Forelimb muscle (tissue), 1 donor: Measurements from ENCODE around the gene POU2F1. TPM values are rescaled to one million over a fixed set of nuclear protein-coding genes. Genes with fewer than 3 reads are reported as not detected.
"Not testable (repeated sequence)": the region's sequence is repeated elsewhere in the genome, so short reads cannot be mapped to it uniquely, and the experiment has no call there.

Experiments
- DNase-seq: peaks from one replicate; pipeline ENCODE4 v3.0.0-alpha.2; 2013; ENCODE audit warnings: low read depth
- polyA plus RNA-seq: library from polyadenylated mRNA; unstranded; fragments of 120-200 nt; gene quantifications from one replicate; pipeline ENCODE4 v1.2.1, GENCODE V29; 2013; ENCODE audit not compliant: insufficient read length

The POU2F1 gene
- polyA plus RNA-seq, 1 donor: 5.5 TPM

DNA sequence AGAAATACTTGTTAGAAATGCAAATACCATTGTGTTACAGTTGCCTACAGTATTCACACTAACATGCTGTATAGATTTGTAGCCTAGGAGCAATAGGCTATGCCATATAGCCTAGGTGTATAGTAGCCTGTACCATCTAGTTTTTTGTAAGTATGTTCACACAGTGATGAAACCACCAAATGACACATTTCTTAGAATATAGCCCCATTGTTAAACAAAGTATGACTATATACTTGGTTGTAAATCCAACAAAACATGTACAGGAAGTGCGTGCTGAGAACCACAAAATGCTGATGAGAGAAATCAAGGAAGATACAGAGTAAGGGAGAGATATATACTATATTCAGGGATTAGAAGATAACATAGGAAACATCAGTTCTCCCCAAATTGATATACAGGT lies 92.2 kb downstream of the POU2F1 start:
- no peak for DNase-seq

DNA sequence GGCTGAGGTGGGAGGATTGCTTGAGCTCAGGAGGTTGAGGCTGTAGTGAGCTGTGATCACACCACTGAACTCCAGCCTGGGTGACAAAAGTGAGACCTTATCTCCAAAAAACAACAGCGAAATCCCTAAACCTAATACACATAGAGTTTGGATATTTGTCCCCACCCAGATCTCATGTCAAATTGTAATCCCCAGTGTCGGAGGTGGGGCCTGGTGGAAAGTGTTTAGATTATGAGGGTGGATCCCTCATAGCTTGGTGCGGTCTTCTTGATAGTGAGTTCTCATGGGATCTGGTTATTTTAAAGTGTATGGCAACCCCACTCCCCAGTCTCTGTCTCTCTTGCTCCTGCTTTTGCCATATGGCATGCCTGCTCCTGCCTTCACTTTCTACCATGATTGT lies 94.0 kb downstream of the POU2F1 start:
- DNase-seq: no peak

DNA sequence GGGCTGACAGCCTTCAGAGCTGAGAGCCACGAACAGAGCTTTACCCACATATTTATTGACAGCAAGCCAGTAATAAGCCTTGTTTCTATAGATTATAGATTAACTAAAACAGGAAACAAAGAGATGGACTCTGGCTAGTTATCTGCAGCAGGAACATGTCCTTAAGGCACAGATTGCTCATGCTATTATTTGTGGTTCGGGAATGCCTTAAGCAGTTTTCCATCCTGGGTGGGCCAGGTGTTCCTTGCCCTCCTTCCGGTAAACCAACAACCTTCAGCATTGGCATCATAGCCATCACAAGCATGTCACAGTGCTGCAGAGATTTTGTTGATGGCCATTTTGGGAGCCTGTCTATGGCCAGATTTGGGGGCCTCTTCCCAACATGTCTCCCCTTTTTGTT lies 96.8 kb downstream of the POU2F1 start:
- no peak for DNase-seq

DNA sequence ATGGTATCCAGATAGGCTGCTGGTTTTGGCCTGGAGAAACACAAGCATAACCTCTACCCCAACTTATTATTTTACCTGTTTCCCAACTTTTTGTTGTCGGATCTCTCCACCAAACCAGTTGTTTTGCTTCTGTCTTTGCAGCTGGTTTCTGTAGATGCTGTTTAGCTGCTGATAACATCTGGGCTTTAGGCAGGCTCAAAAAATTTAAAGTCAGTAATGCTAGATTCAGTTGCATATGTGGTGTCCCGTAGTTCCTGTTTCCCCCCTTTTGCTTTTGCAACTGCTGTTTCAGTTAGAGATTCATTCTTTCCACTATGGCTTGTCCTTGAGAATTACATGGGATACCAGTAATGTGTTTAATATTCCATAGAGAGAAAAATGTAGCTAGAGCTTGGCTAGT lies 98.5 kb downstream of the POU2F1 start:
- DNase-seq: not testable (repeated sequence)

DNA sequence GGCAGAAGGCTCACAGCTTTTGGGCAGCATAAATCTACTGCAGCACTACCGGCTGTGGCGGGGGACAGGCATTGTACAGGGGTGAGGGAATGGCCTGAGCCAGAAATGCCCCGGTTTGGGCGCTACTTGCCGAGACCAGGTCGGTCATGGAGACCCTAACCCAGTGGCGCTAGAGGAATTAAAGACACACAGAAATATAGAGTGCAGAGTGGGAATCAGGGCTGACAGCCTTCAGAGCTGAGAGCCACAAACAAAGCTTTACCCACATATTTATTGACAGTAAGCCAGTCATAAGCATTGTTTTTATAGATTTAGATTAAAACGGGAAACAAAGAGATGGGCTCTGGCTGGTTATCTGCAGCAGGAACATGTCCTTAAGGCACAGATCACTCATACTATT lies 101.8 kb downstream of the POU2F1 start:
- DNase-seq: no peak

DNA sequence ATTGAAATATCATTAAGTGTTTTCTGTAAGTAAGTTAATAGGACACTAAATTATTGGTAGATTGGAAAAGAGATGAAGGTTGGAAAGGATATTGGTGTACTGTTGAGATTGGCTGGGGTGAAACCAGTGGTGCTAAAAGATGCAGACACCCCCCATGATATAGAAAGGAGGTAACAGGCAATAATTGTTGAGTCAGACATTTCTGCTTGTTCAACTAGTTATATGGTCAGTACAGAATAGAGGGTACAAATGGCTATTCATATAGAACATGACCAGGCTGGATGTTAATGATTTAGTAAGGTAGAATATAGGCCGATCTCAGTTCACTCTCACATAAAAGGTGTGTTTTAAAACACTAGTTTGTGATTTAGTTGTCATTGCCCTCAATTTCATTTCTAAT lies 104.5 kb downstream of the POU2F1 start:
- DNase-seq: no peak

DNA sequence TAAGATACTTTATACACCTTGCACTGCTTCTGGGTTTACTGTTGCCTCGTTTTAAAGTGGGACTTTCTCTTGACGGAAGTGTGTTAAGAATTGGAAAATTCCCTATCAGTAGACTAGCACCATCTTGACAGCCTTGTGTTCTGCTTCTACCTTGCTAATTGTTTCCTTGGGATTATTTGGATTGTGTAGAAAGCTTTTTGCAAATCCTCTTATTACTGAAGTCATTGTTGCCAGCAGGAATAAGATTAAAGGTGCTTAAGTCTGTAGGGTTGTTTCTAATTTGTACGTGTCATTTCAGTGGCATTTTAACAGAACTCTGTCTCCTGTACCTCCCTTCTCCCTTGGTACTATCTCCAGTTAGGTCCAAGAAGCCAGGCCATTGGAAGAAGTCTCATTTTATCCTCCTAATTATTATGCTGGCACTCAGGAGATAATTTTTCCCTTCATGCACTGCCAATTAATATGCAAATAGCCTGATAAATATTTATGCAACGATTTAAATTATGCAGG lies 107.7 kb downstream of the POU2F1 start:
- DNase-seq: no peak

DNA sequence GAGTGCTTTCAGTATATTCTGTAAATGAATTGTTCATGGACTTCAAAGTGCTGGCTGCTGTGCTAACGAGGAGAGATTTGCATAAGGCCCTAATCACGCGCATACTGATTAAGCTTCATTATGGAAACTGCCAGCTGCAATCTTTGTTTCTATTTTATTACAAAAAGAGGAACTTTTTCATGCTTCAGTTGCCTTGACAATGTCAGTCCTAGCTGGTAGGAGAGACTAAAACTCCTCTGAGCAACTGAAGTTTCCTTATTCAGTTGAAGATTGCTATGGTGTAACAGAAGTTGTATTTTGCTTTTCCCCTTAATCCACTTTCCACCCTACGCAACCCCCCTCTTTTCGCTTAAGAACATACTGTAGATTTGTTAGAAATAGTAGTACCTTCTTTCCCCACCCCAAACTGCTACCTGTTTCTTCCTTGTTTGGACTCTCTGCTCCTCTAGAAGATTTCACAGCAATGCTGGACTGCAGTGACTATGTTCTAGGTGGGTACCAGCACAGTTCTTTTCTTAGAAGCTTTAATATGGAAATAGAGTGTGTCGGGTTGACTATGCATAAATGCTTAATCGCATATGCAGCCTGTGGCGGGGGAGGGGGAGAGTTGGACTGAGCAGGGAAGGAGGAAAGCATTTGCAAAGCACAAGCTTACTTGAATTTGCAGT lies 108.3 kb downstream of the POU2F1 start:
- no peak for DNase-seq

DNA sequence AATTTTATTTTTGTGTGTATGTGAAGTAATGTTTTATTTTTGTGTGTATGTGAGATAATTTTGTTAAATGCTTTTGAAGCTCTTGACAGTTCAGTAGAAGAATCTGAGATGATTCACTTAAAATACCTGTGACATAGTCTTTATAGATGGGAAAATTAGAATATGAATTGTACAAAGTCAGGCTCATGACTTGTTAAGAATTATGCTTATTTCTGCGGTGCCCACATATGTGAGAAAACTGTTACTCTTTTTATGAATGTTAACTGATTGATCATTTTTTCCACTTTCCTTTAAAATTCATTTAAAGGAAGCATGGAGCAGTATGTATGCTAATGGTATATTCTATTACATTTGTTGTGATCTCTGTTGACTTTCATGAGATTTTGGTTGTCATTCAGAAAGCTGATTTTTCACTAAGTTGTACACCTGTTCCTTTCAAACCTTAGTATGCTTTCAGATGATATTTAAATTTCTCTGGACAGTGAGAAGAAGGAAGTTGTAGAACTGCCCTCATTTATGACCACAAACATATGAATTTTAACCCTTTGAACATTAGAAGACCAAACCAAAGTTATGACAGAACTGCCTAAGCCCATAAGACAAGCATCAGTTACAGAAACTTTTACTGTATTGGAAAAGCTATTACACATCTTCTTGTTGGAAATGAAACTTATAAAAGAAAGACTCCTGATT lies 110.1 kb downstream of the POU2F1 start:
- no peak for DNase-seq

DNA sequence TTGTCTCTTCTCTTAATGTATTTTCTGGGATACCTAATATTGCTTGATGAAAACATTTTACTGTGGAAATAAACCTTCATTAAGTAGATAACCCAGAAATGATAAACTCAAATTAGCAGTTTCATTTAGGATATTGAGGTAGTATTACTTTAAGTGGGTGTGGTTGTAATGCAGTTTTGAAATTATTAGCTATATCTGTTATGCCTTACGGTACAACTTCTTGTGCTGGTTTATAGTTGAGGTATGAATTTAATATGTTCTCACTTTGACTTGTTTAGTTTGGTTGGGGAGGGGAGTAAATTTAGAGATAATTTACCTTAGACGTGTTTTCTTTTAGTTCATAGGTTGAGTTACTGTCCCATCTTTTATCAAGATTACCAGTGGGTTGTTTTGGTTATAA lies 111.0 kb downstream of the POU2F1 start:
- no peak for DNase-seq

DNA sequence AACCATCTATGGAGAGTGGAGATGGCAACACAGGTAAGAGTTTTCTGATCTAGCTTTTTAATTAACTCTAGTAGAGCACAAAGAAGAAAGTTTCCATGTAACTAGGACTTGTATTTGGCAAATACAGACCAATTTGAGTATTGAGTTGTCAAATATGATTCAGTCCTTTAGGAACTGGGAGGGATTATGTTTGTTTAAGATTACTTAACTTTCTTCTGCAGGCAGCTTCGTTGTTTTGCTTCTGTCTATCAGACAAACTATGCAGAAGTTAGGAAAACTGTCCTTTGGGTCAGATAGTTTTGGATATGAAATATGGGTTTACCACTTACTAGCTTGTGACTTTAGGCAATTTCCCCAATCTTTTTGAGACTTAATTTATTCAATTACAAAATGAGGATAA lies 111.8 kb downstream of the POU2F1 start:
- no peak for DNase-seq

DNA sequence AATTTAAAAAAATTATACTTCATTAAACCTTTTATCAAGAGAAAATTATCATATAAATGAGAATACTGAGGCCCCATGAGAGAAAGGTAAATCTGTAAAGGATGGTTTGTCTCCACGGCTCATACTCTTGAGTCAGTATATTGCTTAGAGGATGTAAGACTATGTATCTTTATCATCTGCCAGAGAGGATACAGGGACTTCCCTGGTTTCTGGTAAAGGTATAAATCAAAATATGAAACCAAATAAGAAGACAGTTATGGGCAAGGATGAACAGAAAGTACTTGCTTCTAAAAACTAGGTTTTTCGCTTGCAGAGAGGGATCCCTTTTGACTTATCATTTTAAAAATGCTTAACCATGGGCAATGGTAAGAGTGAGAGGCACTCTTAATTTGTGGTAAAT lies 112.4 kb downstream of the POU2F1 start:
- no peak for DNase-seq

DNA sequence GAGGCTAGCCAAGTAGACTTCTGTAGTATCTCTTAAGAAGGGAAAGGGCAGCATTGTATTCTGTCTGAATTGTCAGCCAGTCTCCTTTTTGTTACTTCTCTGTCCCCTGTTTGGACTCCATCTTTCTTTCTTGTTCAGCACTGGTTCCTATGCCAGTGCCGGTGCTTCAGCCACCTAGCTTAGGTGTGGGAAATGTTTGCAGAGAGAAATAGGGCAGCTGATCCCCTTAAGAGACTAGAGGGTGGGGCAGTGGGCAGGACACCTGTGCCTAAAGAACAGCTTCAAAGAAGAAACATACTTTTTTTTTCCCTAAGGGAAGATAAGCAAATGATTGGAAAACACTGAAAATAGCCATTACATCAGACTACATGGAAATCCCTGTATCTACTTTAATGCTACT lies 113.0 kb downstream of the POU2F1 start:
- no peak for DNase-seq

DNA sequence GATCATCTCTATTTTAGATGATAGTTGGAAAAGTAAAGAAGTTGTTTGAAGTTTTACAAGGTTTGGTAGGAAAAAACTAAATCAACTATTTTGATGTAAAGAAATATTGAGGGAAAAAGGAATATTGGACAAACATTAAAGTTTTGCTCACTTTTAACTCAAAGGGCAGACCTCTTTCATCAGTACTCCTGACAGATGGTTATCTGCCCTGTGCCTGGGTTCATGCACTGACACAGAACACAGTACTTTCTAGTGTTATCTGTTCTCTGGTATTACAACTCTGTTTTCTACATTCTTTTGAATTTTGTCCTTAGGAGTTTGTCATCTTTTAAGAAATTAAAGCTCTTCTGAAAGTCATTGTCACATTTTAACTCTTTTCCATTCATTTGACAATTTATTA lies 118.7 kb downstream of the POU2F1 start:
- DNase-seq: no peak

DNA sequence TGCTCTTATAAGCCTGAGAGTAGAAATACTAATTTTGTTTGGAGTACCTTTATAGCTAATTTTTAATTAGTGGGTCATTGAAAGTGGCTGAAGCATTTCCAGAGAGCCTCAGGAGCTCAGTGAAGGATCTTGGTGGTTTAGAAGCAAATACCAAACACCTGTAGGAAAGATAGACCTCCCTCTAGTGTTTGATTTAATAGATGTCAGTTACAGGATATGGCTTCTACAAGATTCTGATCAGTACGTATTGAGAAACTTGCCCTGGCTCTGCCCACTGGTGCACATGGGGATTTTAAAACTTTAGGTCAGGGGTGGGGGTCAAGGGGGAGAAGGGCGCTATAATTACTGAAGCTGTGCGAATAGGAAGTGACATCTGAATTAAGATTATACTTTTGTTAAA lies 122.2 kb downstream of the POU2F1 start:
- no peak for DNase-seq

DNA sequence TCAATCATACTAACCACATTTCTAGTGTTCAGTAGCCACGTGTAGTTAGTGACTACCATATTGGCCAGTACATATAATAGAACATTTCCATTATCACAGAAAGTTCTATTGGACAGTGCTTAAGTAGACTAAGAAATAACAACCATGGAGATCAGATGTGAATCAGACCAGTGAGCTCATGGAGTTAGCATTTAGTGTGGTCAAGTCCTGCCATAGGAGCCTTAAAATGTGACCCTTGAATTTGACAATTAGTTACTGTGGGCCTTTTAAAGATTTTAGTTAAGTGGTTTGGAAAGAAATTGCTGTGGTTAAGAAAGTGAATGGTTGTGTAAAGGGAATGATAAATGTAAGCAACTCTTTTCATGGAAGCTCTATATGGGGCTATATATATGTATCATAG lies 123.4 kb downstream of the POU2F1 start:
- DNase-seq: no peak

DNA sequence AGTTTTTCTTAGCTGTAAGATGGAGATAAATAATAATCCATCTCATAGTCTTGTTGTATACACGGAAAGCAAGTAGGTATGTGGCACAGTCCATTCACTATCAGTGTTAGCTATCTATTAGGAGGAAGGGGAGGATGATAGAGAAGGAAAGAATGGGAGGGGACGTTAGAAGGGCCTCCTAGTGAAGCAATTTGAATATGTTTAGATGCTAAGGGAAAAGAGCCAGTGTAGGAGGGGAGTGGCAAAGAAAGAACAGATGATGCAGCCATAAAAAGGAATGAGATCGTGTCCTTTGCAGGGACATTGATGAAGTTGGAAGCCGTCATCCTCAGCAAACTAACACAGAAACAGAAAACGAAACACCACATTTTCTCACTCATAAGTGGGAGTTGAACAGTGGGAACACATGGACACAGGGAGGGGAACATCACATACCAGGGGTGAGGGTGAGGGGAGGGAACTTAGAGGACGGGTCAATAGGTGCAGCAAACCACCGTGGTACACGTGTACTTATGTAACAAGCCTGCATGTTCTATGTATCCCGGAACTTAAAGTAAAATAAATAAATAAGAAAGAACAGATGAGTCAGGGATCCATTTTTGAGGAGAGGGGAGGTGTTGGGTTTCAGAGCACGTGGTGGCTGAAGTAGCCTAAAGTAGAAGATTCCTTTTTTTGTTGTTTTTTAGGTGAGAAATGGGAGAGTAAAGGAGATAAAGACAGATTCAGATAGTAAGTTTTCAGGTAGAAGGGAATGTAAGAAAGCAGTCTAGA lies 124.1 kb downstream of the POU2F1 start:
- DNase-seq: no peak

DNA sequence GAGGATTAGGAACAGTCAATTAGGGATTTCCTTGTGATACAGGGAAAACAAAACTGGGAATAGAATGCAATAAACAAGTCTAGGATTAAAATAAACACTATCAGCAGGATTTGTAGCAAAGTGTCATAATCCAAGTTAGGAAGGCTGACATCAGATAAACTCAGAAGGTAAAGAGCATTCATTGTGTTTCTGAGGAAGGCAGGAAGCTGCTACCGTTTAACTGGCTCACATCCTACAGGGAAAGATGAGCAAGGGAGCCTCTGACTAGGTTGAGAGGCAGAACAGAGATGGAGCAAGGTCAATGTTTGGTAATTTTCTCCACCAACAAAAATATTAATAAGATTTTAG lies 124.7 kb downstream of the POU2F1 start:
- no peak for DNase-seq

DNA sequence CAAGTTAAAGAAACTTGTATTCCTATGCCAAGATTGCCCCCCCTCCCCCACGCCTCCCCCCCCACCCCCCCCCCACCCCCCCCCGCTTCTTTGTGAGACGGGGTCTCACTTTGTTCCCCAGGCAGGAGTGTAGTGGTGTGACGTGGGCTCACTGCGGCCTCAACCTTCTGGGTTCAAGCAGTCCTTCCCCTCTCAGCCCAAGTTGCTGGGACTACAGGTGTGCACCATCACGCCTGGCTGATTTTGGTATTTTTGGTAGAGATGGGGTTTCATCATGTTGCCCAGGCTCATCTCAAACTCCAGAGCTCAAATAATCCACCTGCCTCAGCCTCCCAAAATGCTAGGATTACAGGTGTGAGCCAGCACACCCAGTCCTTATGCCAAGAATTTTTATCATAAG lies 136.6 kb downstream of the POU2F1 start:
- no peak for DNase-seq

DNA sequence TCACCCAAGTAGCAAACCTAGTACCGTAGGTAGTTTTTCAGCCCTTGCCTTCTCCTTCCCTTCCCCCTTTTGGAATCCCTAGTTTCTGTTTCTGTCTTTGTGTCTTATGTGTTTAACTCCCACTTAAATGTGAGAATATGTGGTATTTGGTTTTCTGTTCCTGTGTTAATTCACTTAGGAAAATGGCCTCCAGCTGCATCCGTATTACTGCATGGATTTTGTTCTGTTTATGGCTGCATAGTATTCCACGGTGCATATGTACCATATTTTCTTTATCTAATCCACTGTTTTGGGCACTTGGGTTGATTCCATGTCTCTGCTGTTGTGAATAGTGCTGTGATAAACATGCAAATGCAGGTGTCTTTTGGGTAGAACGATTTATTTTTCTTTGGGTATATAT lies 138.6 kb downstream of the POU2F1 start:
- DNase-seq: no peak

DNA sequence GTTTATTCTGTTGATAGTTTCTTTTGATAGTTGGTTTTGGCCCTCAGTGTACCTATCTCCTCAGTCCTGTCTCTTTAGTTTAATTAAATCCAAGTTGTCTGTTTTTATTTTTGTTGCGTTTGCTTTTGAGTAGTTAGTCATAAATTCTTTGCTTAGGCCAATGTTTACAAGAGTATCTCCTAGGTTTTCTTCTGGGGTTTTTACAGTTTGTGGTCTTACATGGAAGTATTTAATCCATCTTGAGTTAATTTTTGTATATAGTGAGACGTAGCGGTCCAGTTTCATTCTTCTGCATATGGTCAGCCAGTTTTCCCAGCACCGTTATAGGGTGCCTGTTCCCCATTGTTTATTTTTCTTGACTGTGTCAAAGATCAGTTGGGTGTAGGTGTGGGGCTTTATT lies 139.4 kb downstream of the POU2F1 start:
- DNase-seq: no peak

DNA sequence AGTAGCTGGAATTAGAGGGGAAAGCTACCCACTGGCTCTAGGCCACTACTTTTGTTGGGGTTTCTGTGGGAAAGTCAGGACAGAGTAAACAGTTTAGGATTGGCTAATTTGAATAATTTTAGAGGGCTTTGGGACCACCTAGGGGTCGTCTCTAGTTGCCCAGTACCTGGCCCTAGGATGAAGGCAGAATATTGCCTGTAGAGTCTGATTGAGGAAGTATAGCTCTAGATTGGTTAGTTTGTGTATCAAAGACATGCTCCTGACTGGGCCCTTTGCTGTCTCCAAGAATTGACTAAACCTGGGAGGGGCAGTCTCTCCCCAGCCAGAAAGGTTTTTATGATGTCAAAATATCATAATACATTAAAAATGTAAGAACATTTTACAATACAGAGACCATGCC lies 142.0 kb downstream of the POU2F1 start:
- DNase-seq: no peak

DNA sequence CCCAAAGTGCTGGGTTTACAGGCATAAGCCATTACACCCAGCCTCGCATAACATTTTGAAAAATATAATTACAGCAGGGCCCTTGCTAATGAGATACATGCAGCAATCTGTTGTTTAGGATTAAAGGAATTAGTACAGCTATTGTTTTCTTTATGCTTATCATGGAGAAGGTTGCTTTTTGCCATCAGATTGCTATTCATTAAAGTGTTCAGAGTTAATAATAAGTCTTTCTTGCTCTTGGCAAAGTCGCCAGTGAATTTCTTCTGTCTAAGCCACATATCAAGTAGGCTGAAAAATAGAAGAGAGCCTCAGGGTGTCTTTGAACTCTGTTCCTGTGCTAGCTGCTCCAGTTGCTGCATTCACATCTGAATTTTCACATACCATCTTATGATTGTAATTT lies 144.1 kb downstream of the POU2F1 start:
- no peak for DNase-seq
